H1 (cell line): ENCODE data around the gene FBXL15.

Experiments
- GABPA ChIP-seq: IDR thresholded peaks from 2 replicates; pipeline ENCODE4 v1.6.1; 2011; ENCODE audit warnings: mild to moderate bottlenecking, low read length, moderate library complexity, borderline replicate concordance; ENCODE audit not compliant: insufficient read depth
- POLR2A ChIP-seq, 2 experiments: IDR thresholded peaks; 1 replicate in 1 of 2; 2 replicates in 1 of 2; pipeline ENCODE4 v1.6.1; 2011; ENCODE audit warnings: low read depth in 2 of 2, low read length in 2 of 2, mild to moderate bottlenecking in 2 of 2; ENCODE audit errors: control extremely low read depth in 1 of 2
- TF ChIP-seq, protein P1 (sequence below), 3 experiments: IDR thresholded peaks; 1 replicate in 2 of 3; 2 replicates in 1 of 3; pipeline versions ENCODE4 v1.5.1 to v1.6.1; 2011; ENCODE audit warnings: low read length in 3 of 3, mild to moderate bottlenecking in 3 of 3, inconsistent platforms in 2 of 3, low read depth in 1 of 3, moderate library complexity in 1 of 3; ENCODE audit not compliant: insufficient read depth in 1 of 3; ENCODE audit errors: control extremely low read depth in 1 of 3

DNA sequence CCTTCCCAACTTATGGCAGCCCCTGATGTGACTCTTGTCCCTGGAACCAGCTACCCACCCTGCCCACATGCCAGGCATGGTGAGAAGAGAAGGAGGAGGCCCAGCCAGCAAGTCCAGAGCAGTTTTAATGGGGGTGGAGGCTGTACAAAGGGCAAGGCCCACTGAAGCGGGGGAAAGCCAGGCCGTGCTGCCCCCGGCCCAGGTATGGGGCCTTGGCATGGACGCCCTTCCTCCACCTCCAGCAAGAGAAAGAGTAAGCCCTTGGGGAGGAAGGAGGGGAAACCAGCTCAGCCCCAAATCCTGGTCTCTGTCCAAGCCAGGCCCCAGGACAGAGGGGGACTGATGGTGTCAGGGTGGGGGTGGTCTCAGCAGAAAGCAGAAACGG lies 18.1 kb upstream of the FBXL15 start:
- no peak for TF ChIP-seq GABPA
- no peak for TF ChIP-seq POLR2A (IDR thresholded peaks at IDR 0.05; ENCODE audit: control extremely low read depth in 1 of 2, low read depth in 2 of 2, low read length in 2 of 2)
- TF ChIP-seq, protein P1, sequence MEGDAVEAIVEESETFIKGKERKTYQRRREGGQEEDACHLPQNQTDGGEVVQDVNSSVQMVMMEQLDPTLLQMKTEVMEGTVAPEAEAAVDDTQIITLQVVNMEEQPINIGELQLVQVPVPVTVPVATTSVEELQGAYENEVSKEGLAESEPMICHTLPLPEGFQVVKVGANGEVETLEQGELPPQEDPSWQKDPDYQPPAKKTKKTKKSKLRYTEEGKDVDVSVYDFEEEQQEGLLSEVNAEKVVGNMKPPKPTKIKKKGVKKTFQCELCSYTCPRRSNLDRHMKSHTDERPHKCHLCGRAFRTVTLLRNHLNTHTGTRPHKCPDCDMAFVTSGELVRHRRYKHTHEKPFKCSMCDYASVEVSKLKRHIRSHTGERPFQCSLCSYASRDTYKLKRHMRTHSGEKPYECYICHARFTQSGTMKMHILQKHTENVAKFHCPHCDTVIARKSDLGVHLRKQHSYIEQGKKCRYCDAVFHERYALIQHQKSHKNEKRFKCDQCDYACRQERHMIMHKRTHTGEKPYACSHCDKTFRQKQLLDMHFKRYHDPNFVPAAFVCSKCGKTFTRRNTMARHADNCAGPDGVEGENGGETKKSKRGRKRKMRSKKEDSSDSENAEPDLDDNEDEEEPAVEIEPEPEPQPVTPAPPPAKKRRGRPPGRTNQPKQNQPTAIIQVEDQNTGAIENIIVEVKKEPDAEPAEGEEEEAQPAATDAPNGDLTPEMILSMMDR (IDR thresholded peaks at IDR 0.05; ENCODE audit: control extremely low read depth in 1 of 3, insufficient read depth in 1 of 3, low read depth in 1 of 3, low read length in 3 of 3) = no peak
